ENCODE results near the gene E2F8. TPM values are rescaled to one million over a fixed set of nuclear protein-coding genes. Genes with fewer than 3 reads are reported as not detected.

Gene E2F8, protein sequence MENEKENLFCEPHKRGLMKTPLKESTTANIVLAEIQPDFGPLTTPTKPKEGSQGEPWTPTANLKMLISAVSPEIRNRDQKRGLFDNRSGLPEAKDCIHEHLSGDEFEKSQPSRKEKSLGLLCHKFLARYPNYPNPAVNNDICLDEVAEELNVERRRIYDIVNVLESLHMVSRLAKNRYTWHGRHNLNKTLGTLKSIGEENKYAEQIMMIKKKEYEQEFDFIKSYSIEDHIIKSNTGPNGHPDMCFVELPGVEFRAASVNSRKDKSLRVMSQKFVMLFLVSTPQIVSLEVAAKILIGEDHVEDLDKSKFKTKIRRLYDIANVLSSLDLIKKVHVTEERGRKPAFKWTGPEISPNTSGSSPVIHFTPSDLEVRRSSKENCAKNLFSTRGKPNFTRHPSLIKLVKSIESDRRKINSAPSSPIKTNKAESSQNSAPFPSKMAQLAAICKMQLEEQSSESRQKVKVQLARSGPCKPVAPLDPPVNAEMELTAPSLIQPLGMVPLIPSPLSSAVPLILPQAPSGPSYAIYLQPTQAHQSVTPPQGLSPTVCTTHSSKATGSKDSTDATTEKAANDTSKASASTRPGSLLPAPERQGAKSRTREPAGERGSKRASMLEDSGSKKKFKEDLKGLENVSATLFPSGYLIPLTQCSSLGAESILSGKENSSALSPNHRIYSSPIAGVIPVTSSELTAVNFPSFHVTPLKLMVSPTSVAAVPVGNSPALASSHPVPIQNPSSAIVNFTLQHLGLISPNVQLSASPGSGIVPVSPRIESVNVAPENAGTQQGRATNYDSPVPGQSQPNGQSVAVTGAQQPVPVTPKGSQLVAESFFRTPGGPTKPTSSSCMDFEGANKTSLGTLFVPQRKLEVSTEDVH
- 10 to 100 TPM in 1 of 5 experiments, under 1 TPM in 1, not detected in 3; 0.17 to 25.4 TPM for total RNA-seq
- not detected for polyA plus RNA-seq
- not detected for total RNA-seq

GRCh38 chr11:19240420-19241259, at the start of gene E2F8:
TSS of gene E2F8 (minus strand) at chr11:19240945. CDS start at chr11:19240121, 824 bp downstream.
- H3K27ac ChIP-seq (ENCODE audit: low read depth, low read length) = no peak within 1 kb of the TSS
- H3K36me3 Mint-ChIP-seq = peaks cover 0 to 16% (median 0%) of the 10 kb centered on the region in 5 donors
- H3K9me3 ChIP-seq (ENCODE audit: control insufficient read depth in 2 of 3, low read length in 3 of 3) = no peaks in the 10 kb centered on the region
- H3K4me3 Mint-ChIP-seq = peak within 1 kb of the TSS; percentile 73 to 97 (median 85)
- ATAC-seq (peak; percentile 86), DNase-seq (peak; percentile 42 to 95 (median 62))
- intact Hi-C loops (cut with micrococcal nuclease) = loop anchor here (1.0 to 5.0 kb wide), 5 partner anchors 123 to 1227 kb away; partner anchors contain the start of genes ZDHHC13 (in 2 of the 2), HTATIP2 (in 1 of the 2) and SERGEF (in 1 of the 2)
- peaks cover 0 to 9% (median 0%) of the 10 kb centered on the region in 11 donors for H3K9me3 Mint-ChIP-seq
- H3K4me1 Mint-ChIP-seq = peaks cover 8 to 49% (median 22%) of the 10 kb centered on the region in 7 donors
- H3K27me3 Mint-ChIP-seq = peaks cover 6 to 43% (median 35%) of the 10 kb centered on the region in 5 donors
- CTCF ChIA-PET = no interaction called here
- H3K4me1 ChIP-seq (ENCODE audit: control insufficient read depth in 2 of 2, insufficient read depth in 2 of 2, low read length in 2 of 2) = peaks cover 12 to 13% of the 10 kb centered on the region in 2 donors
- peaks cover 8 to 25% of the 10 kb centered on the region in 2 donors for H3K27me3 ChIP-seq (ENCODE audit: control insufficient read depth in 2 of 2, insufficient read depth in 2 of 2, low read length in 2 of 2)
- peak within 1 kb of the TSS; percentile 75 for H3K4me3 ChIP-seq (ENCODE audit: low read length)
- POLR2A ChIA-PET = no interaction called here
- H3K27ac Mint-ChIP-seq = peak within 1 kb of the TSS in 2 of 9 donors; percentile 41 to 85
- no peaks in the 10 kb centered on the region for H3K36me3 ChIP-seq (ENCODE audit: control insufficient read depth in 2 of 3, insufficient read depth in 3 of 3, low read length in 3 of 3)

DNA sequence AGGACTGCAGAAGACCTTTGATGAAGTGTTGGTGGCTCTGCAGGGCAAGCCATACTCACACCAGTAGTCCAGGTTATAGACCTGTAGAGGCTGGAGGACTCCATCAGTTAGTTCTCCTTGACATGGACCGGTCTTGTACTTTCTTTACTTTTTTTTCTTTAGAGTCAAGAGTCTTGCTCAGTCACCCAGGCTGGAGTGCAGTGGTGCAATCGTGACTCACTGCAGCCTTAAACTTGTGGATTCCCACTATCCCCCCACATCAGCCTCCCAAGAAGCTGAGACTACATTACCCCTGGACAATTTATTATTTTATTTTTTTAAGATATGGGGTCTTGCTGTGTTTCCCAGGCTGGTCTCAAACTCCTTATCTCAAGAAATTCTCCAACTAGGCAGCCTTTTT, 49.6 kb upstream of the E2F8 start:
- no peaks in the 10 kb centered on the region for H3K36me3 Mint-ChIP-seq

GRCh38 chr11:19288256-19288655, 47.5 kb upstream of the E2F8 start:
- DNase-seq (no peak), ATAC-seq (no peak)
- peaks cover 0 to 17% of the 10 kb centered on the region in 2 donors for H3K4me1 ChIP-seq (ENCODE audit: control insufficient read depth in 2 of 2, insufficient read depth in 2 of 2, low read length in 2 of 2)
- CTCF ChIA-PET = no interaction called here
- no peaks in the 10 kb centered on the region for H3K27me3 ChIP-seq (ENCODE audit: control insufficient read depth in 2 of 2, insufficient read depth in 2 of 2, low read length in 2 of 2)
- H3K27ac ChIP-seq (ENCODE audit: low read depth, low read length) = no peak overlapping the region
- no peaks in the 10 kb centered on the region for H3K36me3 Mint-ChIP-seq
- peaks cover 0 to 2% (median 0%) of the 10 kb centered on the region in 11 donors for H3K9me3 Mint-ChIP-seq
- no peak overlapping the region for H3K4me3 Mint-ChIP-seq
- no peaks in the 10 kb centered on the region for H3K36me3 ChIP-seq (ENCODE audit: control insufficient read depth in 2 of 3, insufficient read depth in 3 of 3, low read length in 3 of 3)
- H3K4me1 Mint-ChIP-seq = peaks cover 0 to 11% (median 7%) of the 10 kb centered on the region in 7 donors
- no peak overlapping the region for H3K27ac Mint-ChIP-seq
- peaks cover 0 to 16% (median 10%) of the 10 kb centered on the region in 5 donors for H3K27me3 Mint-ChIP-seq
- intact Hi-C loops (cut with micrococcal nuclease) = no loop called here
- H3K4me3 ChIP-seq (ENCODE audit: low read length) = no peak overlapping the region
- POLR2A ChIA-PET = no interaction called here
- no peaks in the 10 kb centered on the region for H3K9me3 ChIP-seq (ENCODE audit: control insufficient read depth in 2 of 3, low read length in 3 of 3)

More for the DNA sequence above, 49.6 kb upstream of the E2F8 start:
- ATAC-seq (no peak), DNase-seq (no peak)
- intact Hi-C loops (cut with micrococcal nuclease) = no loop called here
- Mint-ChIP-seq H3K4me1 (no peaks in the 10 kb centered on the region), H3K9me3 (peaks cover 0 to 4% (median 0%) of the 10 kb centered on the region in 11 donors), H3K27me3 (peaks cover 2 to 25% (median 13%) of the 10 kb centered on the region in 5 donors), H3K27ac (no peak overlapping the region), H3K4me3 (no peak overlapping the region)
- Histone ChIP-seq H3K9me3 (ENCODE audit: control insufficient read depth in 2 of 3, low read length in 3 of 3) (no peaks in the 10 kb centered on the region), H3K4me3 (ENCODE audit: low read length) (no peak overlapping the region), H3K36me3 (ENCODE audit: control insufficient read depth in 2 of 3, insufficient read depth in 3 of 3, low read length in 3 of 3) (no peaks in the 10 kb centered on the region), H3K27me3 (ENCODE audit: control insufficient read depth in 2 of 2, insufficient read depth in 2 of 2, low read length in 2 of 2) (no peaks in the 10 kb centered on the region), H3K27ac (ENCODE audit: low read depth, low read length) (no peak overlapping the region), H3K4me1 (ENCODE audit: control insufficient read depth in 2 of 2, insufficient read depth in 2 of 2, low read length in 2 of 2) (no peaks in the 10 kb centered on the region)
- ChIA-PET CTCF (no interaction called here), POLR2A (no interaction called here)

DNA sequence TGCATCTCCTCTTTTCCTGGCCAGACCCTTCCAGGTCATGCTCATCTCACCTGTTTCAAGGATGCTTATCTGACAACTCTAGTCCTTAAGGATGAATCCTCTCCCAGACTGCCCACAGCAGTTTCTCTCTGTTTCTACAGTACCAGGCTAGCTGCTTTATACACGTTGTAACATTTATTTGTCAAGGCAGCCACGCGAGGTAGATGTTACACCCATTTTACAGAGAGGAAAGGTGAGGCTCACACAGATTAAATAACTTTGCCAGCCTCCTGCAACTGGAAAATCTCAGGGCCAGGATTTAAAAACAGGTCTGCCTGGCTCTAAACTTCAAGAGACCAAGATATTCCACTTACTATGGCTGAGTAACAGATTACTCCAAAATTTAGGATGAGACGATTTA, 45.7 kb upstream of the E2F8 start:
- Histone ChIP-seq H3K9me3 (ENCODE audit: control insufficient read depth in 2 of 3, low read length in 3 of 3) (no peaks in the 10 kb centered on the region), H3K27me3 (ENCODE audit: control insufficient read depth in 2 of 2, insufficient read depth in 2 of 2, low read length in 2 of 2) (no peaks in the 10 kb centered on the region), H3K36me3 (ENCODE audit: control insufficient read depth in 2 of 3, insufficient read depth in 3 of 3, low read length in 3 of 3) (no peaks in the 10 kb centered on the region), H3K4me1 (ENCODE audit: control insufficient read depth in 2 of 2, insufficient read depth in 2 of 2, low read length in 2 of 2) (peaks cover 0 to 23% of the 10 kb centered on the region in 2 donors), H3K27ac (ENCODE audit: low read depth, low read length) (no peak overlapping the region), H3K4me3 (ENCODE audit: low read length) (no peak overlapping the region)
- intact Hi-C loops (cut with micrococcal nuclease) = no loop called here
- POLR2A ChIA-PET = no interaction called here
- ATAC-seq (no peak), DNase-seq (no peak)
- CTCF ChIA-PET = no interaction called here
- Mint-ChIP-seq H3K36me3 (no peaks in the 10 kb centered on the region), H3K4me1 (peaks cover 0 to 11% (median 7%) of the 10 kb centered on the region in 7 donors), H3K27me3 (peaks cover 0 to 10% (median 5%) of the 10 kb centered on the region in 5 donors), H3K4me3 (no peak overlapping the region), H3K27ac (no peak overlapping the region), H3K9me3 (peaks cover 0 to 2% (median 0%) of the 10 kb centered on the region in 11 donors)

GRCh38 chr11:19284881-19285280, 44.1 kb upstream of the E2F8 start:
- POLR2A ChIA-PET = no interaction called here
- Histone ChIP-seq H3K4me3 (ENCODE audit: low read length) (no peak overlapping the region), H3K4me1 (ENCODE audit: control insufficient read depth in 2 of 2, insufficient read depth in 2 of 2, low read length in 2 of 2) (peaks cover 0 to 33% of the 10 kb centered on the region in 2 donors), H3K9me3 (ENCODE audit: control insufficient read depth in 2 of 3, low read length in 3 of 3) (no peaks in the 10 kb centered on the region), H3K27ac (ENCODE audit: low read depth, low read length) (no peak overlapping the region), H3K27me3 (ENCODE audit: control insufficient read depth in 2 of 2, insufficient read depth in 2 of 2, low read length in 2 of 2) (no peaks in the 10 kb centered on the region), H3K36me3 (ENCODE audit: control insufficient read depth in 2 of 3, insufficient read depth in 3 of 3, low read length in 3 of 3) (no peaks in the 10 kb centered on the region)
- DNase-seq (no peak), ATAC-seq (no peak)
- Mint-ChIP-seq H3K27me3 (peaks cover 0 to 9% (median 7%) of the 10 kb centered on the region in 5 donors), H3K36me3 (no peaks in the 10 kb centered on the region), H3K4me1 (peaks cover 0 to 15% (median 7%) of the 10 kb centered on the region in 7 donors), H3K27ac (no peak overlapping the region), H3K9me3 (peaks cover 0 to 2% (median 0%) of the 10 kb centered on the region in 11 donors), H3K4me3 (no peak overlapping the region)
- CTCF ChIA-PET = no interaction called here
- intact Hi-C loops (cut with micrococcal nuclease) = no loop called here

DNA sequence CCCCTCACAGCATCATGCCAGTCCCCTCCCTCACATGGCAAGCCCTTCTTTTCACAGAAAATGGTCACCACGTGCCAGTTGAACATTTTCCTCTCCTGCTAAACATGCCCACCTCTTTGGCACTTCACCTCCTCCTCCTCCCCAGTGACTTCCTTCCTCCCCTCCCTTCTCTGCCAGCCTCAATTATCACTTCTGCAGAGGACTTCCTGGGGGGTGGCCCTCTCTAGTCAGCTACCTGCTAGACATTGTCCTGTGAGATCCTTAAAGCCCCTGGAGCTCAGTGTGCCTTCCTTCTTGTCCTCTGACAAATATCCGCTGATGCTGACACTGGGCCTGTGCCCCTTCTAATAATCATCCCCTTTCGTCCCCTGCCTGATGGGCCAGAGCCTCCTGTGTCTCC, 43.2 kb upstream of the E2F8 start:
- no peak overlapping the region for H3K27ac Mint-ChIP-seq
- Histone ChIP-seq H3K36me3 (ENCODE audit: control insufficient read depth in 2 of 3, insufficient read depth in 3 of 3, low read length in 3 of 3) (no peaks in the 10 kb centered on the region), H3K9me3 (ENCODE audit: control insufficient read depth in 2 of 3, low read length in 3 of 3) (no peaks in the 10 kb centered on the region), H3K27ac (ENCODE audit: low read depth, low read length) (no peak overlapping the region), H3K4me3 (ENCODE audit: low read length) (no peak overlapping the region), H3K4me1 (ENCODE audit: control insufficient read depth in 2 of 2, insufficient read depth in 2 of 2, low read length in 2 of 2) (peaks cover 0 to 42% of the 10 kb centered on the region in 2 donors), H3K27me3 (ENCODE audit: control insufficient read depth in 2 of 2, insufficient read depth in 2 of 2, low read length in 2 of 2) (no peaks in the 10 kb centered on the region)
- no peaks in the 10 kb centered on the region for H3K36me3 Mint-ChIP-seq
- ChIA-PET POLR2A (no interaction called here), CTCF (no interaction called here)
- peaks cover 0 to 15% (median 7%) of the 10 kb centered on the region in 7 donors for H3K4me1 Mint-ChIP-seq
- peaks cover 0 to 2% (median 0%) of the 10 kb centered on the region in 11 donors for H3K9me3 Mint-ChIP-seq
- ATAC-seq = no peak
- intact Hi-C loops (cut with micrococcal nuclease) = no loop called here
- no peak for DNase-seq
- H3K27me3 Mint-ChIP-seq = peaks cover 0 to 9% (median 6%) of the 10 kb centered on the region in 5 donors
- no peak overlapping the region for H3K4me3 Mint-ChIP-seq

Data from naive thymus-derived CD4-positive, alpha-beta T cell (primary cell).